GM12865 (cell line): ENCODE results near the gene ZDHHC9.

ENCODE experiments used
- DNase-seq: peaks from one replicate; pipeline ENCODE4 v3.0.0; 2010; ENCODE audit warnings: low read depth
- H3K4me3 ChIP-seq: 2 replicates; pipeline ENCODE4 v1.5.1; 2011; ENCODE audit warnings: mild to moderate bottlenecking, low read depth, low read length, control low read depth
- TF ChIP-seq, protein P1 (sequence below): IDR thresholded peaks from 2 replicates; pipeline ENCODE4 v1.5.1; 2011; ENCODE audit warnings: low read length, control low read depth, low read depth, inconsistent platforms; ENCODE audit not compliant: insufficient read depth; ENCODE audit errors: missing control alignments

ZDHHC9 gene

DNA sequence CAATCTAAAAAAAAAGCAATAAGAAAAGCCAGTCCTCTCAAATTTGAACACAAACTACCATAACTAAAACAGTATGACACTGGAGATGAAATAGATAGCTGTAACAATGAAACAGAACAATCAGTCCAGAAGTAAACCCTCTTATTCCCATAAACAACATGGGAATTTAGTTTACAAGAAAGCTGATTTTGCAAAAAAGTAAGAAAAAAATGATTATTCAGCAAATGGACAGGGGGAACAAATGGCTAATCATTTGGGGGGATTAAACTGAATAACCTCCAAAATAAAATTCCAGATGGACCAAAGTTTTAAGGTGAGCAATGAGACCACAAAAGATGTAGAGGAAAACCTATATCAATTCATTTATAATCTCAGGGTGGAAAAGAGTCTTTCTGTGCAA lies 80.0 kb downstream of the ZDHHC9 start:
- H3K4me3 ChIP-seq: no peak overlapping the region
- no peak for DNase-seq
- TF ChIP-seq, protein P1, sequence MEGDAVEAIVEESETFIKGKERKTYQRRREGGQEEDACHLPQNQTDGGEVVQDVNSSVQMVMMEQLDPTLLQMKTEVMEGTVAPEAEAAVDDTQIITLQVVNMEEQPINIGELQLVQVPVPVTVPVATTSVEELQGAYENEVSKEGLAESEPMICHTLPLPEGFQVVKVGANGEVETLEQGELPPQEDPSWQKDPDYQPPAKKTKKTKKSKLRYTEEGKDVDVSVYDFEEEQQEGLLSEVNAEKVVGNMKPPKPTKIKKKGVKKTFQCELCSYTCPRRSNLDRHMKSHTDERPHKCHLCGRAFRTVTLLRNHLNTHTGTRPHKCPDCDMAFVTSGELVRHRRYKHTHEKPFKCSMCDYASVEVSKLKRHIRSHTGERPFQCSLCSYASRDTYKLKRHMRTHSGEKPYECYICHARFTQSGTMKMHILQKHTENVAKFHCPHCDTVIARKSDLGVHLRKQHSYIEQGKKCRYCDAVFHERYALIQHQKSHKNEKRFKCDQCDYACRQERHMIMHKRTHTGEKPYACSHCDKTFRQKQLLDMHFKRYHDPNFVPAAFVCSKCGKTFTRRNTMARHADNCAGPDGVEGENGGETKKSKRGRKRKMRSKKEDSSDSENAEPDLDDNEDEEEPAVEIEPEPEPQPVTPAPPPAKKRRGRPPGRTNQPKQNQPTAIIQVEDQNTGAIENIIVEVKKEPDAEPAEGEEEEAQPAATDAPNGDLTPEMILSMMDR: no peak

DNA sequence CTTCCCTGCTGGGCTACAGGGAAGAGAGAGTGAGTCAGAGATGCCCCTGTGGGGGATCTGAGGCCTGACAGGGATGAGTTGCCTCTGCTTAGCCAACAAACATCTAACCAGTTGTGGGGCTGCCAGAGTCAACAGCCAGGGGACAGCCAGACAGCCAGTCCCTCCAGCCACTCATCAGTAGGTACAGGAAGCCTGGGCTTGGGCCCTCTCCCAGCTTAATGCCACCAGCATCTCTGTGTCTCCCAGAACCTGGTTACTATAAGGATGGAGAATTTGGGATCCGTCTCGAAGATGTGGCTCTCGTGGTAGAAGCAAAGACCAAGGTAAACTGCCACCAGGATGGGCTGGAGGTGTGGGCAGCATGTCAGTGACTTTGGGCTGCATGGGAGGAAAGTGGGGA lies 81.2 kb downstream of the ZDHHC9 start:
- no peak for DNase-seq
- TF ChIP-seq, protein P1: no peak
- no peak overlapping the region for H3K4me3 ChIP-seq

DNA sequence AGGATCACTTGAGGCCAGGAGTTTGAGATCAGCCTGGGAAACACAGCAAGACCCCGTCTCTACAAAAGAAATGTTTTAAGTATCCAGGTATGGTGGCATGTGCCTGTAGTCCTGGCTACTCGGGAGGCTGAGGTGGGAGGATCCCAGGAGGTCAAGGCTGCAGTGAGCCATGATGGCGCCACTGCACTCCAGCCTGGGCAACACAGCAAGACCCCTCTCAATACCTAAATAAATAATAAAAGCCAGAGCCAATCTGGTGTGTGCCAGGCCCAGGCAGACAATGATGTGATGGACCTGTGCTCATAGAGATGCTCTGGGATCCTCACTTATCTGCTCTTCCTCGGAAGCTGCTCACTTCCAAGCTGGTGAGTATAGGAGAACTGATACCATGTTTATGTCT lies 82.1 kb downstream of the ZDHHC9 start:
- TF ChIP-seq, protein P1: no peak
- no peak overlapping the region for H3K4me3 ChIP-seq
- no peak for DNase-seq

DNA sequence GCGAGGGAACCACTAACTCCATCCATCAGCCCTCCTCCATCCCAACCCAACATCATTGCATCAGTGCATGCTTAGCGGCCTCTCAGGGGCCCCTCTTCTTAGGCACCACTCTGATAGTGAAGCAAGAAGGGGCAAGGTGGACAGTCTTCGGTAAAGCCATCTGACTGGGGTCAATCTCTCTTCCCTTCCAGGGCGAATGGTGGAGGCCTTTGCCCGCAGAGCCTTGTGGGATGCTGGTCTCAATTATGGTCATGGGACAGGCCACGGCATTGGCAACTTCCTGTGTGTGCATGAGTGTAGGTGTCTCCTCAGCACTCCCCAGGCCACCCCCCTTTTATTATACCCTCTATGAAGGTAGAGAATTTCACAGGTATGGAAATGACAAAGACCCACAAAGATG lies 82.7 kb downstream of the ZDHHC9 start:
- DNase-seq: no peak
- TF ChIP-seq, protein P1: no peak
- no peak overlapping the region for H3K4me3 ChIP-seq

DNA sequence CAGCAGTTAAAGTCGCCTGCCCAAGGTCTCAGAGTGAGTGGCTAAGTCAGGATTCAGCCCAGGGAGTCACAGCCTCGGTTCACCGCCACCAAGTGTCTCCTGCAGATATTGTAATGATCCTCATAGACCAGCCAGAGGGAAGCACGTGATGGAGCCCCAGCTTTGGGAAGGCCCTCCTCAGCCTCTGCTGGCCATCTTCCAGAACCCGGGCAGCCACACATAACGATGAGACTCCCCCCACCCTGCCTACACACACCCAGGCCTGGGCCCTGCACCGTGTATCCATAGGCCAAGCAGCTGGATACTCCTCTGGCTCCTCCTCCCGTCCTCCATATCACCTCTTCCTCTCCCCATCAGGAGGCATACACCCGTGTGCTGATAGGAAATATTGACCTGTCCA lies 83.5 kb downstream of the ZDHHC9 start:
- no peak overlapping the region for H3K4me3 ChIP-seq
- DNase-seq: no peak
- TF ChIP-seq, protein P1: no peak

DNA sequence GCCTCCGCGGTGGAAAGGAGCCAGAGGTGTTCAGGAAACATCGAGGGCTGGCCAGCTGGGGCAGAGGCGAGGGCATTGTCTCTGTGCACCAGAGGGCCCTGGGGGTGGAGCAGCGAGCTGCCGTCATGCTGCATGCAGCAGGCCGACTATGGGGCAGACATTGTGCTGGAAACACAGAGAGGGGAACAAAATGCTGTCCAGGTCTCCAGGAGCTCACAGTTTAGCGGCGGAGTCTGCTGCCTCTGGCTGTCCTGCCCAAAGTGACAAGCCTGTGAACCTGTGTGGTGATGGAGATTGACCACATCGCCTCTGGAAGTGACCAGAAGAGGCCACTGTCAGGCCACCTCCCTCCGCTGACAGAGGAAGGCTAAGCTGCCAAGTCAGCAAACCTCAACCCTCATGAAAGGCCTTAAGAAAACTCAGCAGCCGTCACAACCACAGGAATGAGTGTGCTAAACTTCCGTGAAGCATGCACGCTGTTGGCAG lies 84.1 kb downstream of the ZDHHC9 start:
- peak; percentile 47 for DNase-seq
- TF ChIP-seq, protein P1: no peak

More for the DNA sequence above, 84.1 kb downstream of the ZDHHC9 start:
- H3K4me3 ChIP-seq: no peak overlapping the region
